ENCODE data around the gene LHPP.

- no peak for TF ChIP-seq CTCF (IDR thresholded peaks at IDR 0.05)
- TF ChIP-seq POLR2A (IDR thresholded peaks at IDR 0.05) = no peak
These were observed 182.6 kb downstream of the LHPP start for GRCh38 chr10:124644236-124644635.
